NT2/D1 (cell line): ENCODE measurements around the gene DOCK3.
"Not testable (repeated sequence)": the region's sequence is repeated elsewhere in the genome, so short reads cannot be mapped to it uniquely, and the experiment has no call there.

Experiments
- YY1 ChIP-seq: IDR thresholded peaks from 2 replicates; pipeline ENCODE4 v1.6.1; 2011; ENCODE audit not compliant: insufficient read length, insufficient read depth
- ZNF274 ChIP-seq: IDR thresholded peaks from 2 replicates; pipeline ENCODE4 v1.6.1; 2011; ENCODE audit warnings: mild to moderate bottlenecking, low read depth, low read length

DNA sequence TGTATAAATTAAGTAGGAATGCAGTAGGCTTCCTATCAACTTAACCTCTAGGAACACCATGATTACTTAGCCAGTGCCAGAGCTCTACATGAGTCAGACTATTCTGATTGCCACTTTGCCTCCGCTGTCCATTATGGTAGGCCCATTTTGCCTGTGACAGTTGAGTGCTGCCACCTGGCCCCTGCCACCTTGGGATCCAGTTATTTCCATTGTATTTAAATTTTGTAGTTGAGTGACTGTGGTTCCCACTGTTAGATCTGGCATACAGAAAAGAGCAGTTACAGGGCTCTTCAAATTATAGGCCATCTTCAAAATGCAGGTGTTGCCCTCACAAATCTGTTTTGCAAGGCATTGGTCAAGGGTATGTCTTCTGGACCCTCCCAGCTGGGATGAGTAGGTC lies 456.9 kb downstream of the DOCK3 start:
- not testable (repeated sequence) for TF ChIP-seq YY1, ZNF274
